Measurements from ENCODE around the gene SIGMAR1.

DNA sequence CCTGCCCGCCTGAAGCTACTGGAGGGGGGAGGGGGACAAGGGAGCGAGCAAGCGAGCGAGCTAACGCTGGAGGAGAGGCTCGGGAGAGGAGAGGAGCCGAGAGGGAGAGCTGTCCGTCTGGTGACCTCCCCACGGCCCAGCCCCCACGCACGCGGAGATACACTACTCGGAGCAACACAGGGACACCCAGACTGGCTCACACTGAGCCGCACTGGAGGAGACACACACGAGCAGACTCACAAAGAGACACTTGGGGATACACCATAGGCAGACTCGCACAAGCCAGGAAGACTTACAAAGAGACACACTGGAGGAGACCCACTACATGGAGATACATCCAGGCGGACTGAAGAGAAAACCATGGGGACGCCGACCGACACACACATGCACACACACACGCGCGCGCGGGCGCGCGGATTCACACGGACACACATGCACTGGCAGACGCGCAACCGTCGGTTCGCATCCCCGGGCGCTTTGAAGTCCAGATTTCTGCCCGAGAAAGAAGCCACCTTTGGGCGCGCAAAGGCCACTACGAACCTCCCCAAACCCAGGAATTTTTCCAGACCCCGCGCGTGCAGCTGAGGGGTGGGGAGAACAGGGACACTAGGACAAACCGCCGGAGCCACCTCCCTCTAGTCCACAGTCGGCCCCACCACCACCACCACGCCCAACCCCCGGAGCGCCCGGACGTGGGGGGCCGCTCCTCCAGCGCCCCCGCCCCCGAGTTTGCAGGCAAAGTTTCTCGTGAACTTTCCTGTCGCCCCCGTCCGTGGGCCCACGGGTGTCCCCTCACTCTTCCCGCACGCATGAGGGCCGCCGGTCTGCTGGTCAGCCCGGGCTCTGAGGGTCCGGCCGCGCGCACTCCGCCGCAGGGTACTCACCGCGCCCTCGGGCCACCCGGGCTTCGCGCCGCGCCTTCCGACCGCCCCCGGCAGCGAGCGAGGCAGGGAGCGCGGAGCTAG is 48.6 kb downstream of the SIGMAR1 start:
- TF ChIP-seq, protein P1, sequence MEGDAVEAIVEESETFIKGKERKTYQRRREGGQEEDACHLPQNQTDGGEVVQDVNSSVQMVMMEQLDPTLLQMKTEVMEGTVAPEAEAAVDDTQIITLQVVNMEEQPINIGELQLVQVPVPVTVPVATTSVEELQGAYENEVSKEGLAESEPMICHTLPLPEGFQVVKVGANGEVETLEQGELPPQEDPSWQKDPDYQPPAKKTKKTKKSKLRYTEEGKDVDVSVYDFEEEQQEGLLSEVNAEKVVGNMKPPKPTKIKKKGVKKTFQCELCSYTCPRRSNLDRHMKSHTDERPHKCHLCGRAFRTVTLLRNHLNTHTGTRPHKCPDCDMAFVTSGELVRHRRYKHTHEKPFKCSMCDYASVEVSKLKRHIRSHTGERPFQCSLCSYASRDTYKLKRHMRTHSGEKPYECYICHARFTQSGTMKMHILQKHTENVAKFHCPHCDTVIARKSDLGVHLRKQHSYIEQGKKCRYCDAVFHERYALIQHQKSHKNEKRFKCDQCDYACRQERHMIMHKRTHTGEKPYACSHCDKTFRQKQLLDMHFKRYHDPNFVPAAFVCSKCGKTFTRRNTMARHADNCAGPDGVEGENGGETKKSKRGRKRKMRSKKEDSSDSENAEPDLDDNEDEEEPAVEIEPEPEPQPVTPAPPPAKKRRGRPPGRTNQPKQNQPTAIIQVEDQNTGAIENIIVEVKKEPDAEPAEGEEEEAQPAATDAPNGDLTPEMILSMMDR (IDR thresholded peaks at IDR 0.05) = no peak
- TF ChIP-seq POLR2A (IDR thresholded peaks at IDR 0.05) = no peak
